Right lobe of liver (tissue), 4 donors: ENCODE measurements around the gene BCL2L1.

Experiments used
- POLR2A ChIP-seq: fragments of 450-650 bp; IDR thresholded peaks from one replicate; pipeline ENCODE4 v1.6.1; 2017; ENCODE audit warnings: antibody characterized with exemption, mild to moderate bottlenecking
- TF ChIP-seq, protein P1 (sequence below), 4 donors: fragments of 200-600 bp in 3 of 4; fragments of 450-650 bp in 1 of 4; IDR thresholded peaks; one replicate each; pipeline versions ENCODE4 v1.5.1 to v1.8.0; 2016 to 2022; ENCODE audit warnings: antibody characterized with exemption in 4 of 4, mild to moderate bottlenecking in 2 of 4
- donor health status: DM: no; HTN: no; CAD: no.
- donor health status: DM: no; HTN: no; CAD: no.
- donor health status: DM: no; HTN: yes; CAD: no.

DNA sequence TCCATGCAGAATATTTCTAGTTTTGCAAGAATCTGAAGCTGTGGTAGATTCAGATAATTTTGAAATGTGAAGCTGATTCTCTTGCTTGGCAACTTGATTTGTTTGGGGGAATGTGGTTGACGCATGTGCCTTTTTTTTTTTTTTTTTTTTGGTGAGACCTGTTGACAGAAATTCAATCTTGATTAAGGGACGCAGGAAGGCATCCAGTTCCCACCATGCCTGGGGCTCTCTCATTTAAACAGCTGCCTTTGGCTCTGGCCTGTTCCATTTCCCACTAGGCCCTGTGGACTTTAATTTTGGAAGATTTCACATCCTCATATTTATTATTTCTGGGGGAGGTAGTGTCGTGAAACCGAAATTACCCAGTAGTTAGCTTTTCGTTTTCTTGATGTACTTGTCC is 25.0 kb upstream of the BCL2L1 start:
- TF ChIP-seq, protein P1, sequence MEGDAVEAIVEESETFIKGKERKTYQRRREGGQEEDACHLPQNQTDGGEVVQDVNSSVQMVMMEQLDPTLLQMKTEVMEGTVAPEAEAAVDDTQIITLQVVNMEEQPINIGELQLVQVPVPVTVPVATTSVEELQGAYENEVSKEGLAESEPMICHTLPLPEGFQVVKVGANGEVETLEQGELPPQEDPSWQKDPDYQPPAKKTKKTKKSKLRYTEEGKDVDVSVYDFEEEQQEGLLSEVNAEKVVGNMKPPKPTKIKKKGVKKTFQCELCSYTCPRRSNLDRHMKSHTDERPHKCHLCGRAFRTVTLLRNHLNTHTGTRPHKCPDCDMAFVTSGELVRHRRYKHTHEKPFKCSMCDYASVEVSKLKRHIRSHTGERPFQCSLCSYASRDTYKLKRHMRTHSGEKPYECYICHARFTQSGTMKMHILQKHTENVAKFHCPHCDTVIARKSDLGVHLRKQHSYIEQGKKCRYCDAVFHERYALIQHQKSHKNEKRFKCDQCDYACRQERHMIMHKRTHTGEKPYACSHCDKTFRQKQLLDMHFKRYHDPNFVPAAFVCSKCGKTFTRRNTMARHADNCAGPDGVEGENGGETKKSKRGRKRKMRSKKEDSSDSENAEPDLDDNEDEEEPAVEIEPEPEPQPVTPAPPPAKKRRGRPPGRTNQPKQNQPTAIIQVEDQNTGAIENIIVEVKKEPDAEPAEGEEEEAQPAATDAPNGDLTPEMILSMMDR (IDR thresholded peaks at IDR 0.05) = no peak
- no peak for TF ChIP-seq POLR2A
